Gastroesophageal sphincter (tissue), 3 donors: ENCODE data around the gene LCP2.

Source experiments
- EP300 ChIP-seq: sonication (generic); formaldehyde crosslinking; IDR thresholded peaks from one replicate; pipeline ENCODE4 v1.6.1; 2017; ENCODE audit warnings: antibody characterized with exemption, mild to moderate bottlenecking
- POLR2A ChIP-seq, 2 donors: fragments of 450-650 bp; IDR thresholded peaks; one replicate each; pipeline ENCODE4 v1.6.1; 2017; ENCODE audit warnings: antibody characterized with exemption in 2 of 2, mild to moderate bottlenecking in 2 of 2, moderate library complexity in 1 of 2
- TF ChIP-seq, protein P1 (sequence below), 4 experiments: fragments of 200-600 bp in 2 of 4; fragments of 450-650 bp in 2 of 4; sonication (generic) in 1 of 4; IDR thresholded peaks; one replicate each; pipeline ENCODE4 v1.5.1; 2017 to 2019; ENCODE audit warnings: antibody characterized with exemption in 4 of 4, mild to moderate bottlenecking in 2 of 4, moderate library complexity in 2 of 4

DNA sequence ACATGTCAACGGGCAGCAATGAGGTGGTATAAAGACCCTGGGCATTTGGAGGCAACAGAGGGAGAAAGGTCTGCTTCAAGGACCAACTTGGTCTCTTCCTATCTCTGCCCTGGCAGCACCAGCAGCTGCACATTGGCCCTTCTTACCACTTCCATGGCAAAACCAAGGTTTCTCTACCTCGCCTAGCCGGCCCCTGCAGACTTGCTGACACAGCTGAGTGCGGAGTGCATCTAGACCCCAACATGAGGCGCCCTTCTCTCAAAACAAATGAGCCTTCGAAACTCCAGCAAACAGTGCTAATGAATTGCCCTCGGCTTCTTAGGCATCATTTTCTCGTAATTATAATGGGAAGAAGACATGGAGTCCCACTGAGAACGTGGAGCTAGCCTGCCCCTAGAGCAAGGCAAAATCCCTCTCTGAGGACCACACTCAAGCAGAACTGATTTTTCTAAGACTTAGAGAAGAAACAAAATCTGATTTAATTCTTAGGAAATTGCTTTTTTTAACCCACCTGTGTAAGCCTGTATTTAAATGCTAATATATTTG lies 49.5 kb upstream of the LCP2 start:
- TF ChIP-seq POLR2A (IDR thresholded peaks at IDR 0.05): no peak
- TF ChIP-seq, protein P1, sequence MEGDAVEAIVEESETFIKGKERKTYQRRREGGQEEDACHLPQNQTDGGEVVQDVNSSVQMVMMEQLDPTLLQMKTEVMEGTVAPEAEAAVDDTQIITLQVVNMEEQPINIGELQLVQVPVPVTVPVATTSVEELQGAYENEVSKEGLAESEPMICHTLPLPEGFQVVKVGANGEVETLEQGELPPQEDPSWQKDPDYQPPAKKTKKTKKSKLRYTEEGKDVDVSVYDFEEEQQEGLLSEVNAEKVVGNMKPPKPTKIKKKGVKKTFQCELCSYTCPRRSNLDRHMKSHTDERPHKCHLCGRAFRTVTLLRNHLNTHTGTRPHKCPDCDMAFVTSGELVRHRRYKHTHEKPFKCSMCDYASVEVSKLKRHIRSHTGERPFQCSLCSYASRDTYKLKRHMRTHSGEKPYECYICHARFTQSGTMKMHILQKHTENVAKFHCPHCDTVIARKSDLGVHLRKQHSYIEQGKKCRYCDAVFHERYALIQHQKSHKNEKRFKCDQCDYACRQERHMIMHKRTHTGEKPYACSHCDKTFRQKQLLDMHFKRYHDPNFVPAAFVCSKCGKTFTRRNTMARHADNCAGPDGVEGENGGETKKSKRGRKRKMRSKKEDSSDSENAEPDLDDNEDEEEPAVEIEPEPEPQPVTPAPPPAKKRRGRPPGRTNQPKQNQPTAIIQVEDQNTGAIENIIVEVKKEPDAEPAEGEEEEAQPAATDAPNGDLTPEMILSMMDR (IDR thresholded peaks at IDR 0.05): no peak
- TF ChIP-seq EP300: no peak
